ENCODE data around the gene DENND4A. TPM values are rescaled to one million over a fixed set of nuclear protein-coding genes. Genes with fewer than 3 reads are reported as not detected.

The DENND4A gene
- total and polyA plus RNA-seq, 9 of the 15 experiments (the other 6 are each of a cell fraction or from before 2014, with no cell fraction given): 6.8 to 32.3 (median 19.9) TPM

DNA sequence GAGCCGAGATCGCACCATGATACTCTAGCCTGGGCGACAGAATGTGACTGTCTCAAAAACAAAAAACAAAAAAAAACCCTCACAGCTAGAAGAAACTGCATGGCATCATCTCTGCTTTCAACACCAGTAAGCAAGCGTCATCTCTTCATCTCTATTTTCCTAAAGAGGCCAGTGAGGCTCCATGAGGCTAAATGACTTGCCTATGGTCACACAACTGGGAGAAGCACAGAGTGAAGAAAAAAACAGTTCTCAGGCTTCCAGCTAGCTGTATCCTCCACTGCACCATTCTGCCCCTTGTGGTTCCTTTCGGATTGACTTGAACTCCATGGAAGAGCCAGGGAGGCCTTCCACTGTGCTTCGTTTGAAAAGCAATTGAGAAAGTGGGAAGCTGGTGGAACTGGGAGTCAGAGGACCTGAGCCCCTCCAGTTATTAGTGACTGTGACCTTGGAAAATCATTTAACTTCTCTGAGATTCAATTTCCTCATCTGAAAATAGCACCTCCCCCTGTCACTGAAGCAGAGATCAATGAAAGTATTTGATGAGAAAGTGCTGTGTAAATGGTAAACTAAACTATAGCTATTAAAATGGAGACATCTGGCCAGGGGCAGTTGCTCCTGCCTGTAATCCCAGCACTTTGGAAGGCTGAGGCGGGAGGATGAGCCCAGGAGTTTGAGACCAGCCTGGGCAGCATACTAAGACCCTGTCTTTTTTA, 32.1 kb upstream of the DENND4A start (continued):
- TF ChIP-seq, protein P1, sequence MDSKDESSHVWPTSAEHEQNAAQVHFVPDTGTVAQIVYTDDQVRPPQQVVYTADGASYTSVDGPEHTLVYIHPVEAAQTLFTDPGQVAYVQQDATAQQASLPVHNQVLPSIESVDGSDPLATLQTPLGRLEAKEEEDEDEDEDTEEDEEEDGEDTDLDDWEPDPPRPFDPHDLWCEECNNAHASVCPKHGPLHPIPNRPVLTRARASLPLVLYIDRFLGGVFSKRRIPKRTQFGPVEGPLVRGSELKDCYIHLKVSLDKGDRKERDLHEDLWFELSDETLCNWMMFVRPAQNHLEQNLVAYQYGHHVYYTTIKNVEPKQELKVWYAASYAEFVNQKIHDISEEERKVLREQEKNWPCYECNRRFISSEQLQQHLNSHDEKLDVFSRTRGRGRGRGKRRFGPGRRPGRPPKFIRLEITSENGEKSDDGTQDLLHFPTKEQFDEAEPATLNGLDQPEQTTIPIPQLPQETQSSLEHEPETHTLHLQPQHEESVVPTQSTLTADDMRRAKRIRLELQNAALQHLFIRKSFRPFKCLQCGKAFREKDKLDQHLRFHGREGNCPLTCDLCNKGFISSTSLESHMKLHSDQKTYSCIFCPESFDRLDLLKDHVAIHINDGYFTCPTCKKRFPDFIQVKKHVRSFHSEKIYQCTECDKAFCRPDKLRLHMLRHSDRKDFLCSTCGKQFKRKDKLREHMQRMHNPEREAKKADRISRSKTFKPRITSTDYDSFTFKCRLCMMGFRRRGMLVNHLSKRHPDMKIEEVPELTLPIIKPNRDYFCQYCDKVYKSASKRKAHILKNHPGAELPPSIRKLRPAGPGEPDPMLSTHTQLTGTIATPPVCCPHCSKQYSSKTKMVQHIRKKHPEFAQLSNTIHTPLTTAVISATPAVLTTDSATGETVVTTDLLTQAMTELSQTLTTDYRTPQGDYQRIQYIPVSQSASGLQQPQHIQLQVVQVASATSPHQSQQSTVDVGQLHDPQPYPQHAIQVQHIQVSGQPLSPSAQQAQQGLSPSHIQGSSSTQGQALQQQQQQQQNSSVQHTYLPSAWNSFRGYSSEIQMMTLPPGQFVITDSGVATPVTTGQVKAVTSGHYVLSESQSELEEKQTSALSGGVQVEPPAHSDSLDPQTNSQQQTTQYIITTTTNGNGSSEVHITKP (IDR thresholded peaks at IDR 0.05; ENCODE audit: partially characterized antibody): peak; percentile 62
- peak in 1 of 2 experiments; percentile 24; a peak in 1 of 4 replicates for TF ChIP-seq RCOR1 (IDR thresholded peaks at IDR 0.05; ENCODE audit: borderline replicate concordance in 1 of 2, low read depth in 2 of 2, low read length in 2 of 2)
- TF ChIP-seq BHLHE40 (IDR thresholded peaks at IDR 0.05; ENCODE audit: low read length): 0 out of 2 replicates have a peak, but pooled peaks have one; percentile 8
- TF ChIP-seq, protein P2, sequence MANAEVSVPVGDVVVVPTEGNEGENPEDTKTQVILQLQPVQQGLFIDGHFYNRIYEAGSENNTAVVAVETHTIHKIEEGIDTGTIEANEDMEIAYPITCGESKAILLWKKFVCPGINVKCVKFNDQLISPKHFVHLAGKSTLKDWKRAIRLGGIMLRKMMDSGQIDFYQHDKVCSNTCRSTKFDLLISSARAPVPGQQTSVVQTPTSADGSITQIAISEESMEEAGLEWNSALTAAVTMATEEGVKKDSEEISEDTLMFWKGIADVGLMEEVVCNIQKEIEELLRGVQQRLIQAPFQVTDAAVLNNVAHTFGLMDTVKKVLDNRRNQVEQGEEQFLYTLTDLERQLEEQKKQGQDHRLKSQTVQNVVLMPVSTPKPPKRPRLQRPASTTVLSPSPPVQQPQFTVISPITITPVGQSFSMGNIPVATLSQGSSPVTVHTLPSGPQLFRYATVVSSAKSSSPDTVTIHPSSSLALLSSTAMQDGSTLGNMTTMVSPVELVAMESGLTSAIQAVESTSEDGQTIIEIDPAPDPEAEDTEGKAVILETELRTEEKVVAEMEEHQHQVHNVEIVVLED (CRISPR knock-in tag; IDR thresholded peaks at IDR 0.05): no peak
- TF ChIP-seq BRD9 (IDR thresholded peaks at IDR 0.05; ENCODE audit: low read depth, partially characterized antibody): peak; percentile 61
- TF ChIP-seq, protein P3, sequence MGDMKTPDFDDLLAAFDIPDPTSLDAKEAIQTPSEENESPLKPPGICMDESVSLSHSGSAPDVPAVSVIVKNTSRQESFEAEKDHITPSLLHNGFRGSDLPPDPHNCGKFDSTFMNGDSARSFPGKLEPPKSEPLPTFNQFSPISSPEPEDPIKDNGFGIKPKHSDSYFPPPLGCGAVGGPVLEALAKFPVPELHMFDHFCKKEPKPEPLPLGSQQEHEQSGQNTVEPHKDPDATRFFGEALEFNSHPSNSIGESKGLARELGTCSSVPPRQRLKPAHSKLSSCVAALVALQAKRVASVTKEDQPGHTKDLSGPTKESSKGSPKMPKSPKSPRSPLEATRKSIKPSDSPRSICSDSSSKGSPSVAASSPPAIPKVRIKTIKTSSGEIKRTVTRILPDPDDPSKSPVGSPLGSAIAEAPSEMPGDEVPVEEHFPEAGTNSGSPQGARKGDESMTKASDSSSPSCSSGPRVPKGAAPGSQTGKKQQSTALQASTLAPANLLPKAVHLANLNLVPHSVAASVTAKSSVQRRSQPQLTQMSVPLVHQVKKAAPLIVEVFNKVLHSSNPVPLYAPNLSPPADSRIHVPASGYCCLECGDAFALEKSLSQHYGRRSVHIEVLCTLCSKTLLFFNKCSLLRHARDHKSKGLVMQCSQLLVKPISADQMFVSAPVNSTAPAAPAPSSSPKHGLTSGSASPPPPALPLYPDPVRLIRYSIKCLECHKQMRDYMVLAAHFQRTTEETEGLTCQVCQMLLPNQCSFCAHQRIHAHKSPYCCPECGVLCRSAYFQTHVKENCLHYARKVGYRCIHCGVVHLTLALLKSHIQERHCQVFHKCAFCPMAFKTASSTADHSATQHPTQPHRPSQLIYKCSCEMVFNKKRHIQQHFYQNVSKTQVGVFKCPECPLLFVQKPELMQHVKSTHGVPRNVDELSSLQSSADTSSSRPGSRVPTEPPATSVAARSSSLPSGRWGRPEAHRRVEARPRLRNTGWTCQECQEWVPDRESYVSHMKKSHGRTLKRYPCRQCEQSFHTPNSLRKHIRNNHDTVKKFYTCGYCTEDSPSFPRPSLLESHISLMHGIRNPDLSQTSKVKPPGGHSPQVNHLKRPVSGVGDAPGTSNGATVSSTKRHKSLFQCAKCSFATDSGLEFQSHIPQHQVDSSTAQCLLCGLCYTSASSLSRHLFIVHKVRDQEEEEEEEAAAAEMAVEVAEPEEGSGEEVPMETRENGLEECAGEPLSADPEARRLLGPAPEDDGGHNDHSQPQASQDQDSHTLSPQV (IDR thresholded peaks at IDR 0.05): peak; percentile 57; the same call in 1 of the 2 replicates
- no peak for TF ChIP-seq ZNF57 (CRISPR knock-in tag; IDR thresholded peaks at IDR 0.05)
- TF ChIP-seq XRCC5 (IDR thresholded peaks at IDR 0.05; ENCODE audit: low read depth, low read length): peak; percentile 78
- TF ChIP-seq, protein P4, sequence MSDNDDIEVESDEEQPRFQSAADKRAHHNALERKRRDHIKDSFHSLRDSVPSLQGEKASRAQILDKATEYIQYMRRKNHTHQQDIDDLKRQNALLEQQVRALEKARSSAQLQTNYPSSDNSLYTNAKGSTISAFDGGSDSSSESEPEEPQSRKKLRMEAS (CRISPR knock-in tag; IDR thresholded peaks at IDR 0.05): peak; percentile 27; the same call in 1 of the 2 replicates
